Smooth muscle cell of the brain vasculature (primary cell): ENCODE data around the gene ACE.

ENCODE experiments used
- DNase-seq: peaks from one replicate; pipeline ENCODE4 v3.0.0-alpha.2; 2012; ENCODE audit warnings: low read depth, low spot score

ACE gene

DNA sequence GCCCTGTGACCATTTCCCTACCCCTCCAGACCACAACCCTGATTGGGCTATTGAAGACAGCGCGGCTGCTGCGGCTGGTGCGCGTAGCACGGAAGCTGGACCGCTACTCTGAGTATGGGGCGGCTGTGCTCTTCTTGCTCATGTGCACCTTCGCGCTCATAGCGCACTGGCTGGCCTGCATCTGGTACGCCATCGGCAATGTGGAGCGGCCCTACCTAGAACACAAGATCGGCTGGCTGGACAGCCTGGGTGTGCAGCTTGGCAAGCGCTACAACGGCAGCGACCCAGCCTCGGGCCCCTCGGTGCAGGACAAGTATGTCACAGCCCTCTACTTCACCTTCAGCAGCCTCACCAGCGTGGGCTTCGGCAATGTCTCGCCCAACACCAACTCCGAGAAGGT is 58.8 kb downstream of the ACE start:
- no peak for DNase-seq

DNA sequence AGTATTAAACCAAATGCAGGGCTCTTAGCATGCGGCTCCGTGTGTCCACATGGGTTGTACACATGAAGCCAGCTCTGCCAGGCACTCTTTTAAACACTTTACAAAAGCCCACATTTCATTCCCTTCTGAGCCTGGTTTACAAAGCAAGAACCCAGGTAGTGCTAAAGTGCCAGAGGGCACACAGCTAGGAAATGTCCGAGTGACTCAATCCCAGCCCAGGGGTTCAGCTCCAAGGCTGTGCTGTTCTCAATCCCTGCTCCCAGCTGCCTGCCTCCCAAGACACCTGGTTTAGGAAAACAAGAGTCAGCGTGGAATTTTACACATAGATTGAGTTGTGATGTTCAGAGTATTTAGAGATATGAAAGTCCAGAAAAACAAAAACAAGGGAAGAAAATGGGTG is 60.1 kb downstream of the ACE start:
- DNase-seq: no peak

GRCh38 chr17:63537991-63538692 is 61.3 kb downstream of the ACE start:
- DNase-seq: no peak

- no peak for DNase-seq
Measured at GRCh38 chr17:63538693-63539595, 62.1 kb downstream of the ACE start.

- no peak for DNase-seq
Measured at GRCh38 chr17:63540590-63540989, 63.7 kb downstream of the ACE start.

DNA sequence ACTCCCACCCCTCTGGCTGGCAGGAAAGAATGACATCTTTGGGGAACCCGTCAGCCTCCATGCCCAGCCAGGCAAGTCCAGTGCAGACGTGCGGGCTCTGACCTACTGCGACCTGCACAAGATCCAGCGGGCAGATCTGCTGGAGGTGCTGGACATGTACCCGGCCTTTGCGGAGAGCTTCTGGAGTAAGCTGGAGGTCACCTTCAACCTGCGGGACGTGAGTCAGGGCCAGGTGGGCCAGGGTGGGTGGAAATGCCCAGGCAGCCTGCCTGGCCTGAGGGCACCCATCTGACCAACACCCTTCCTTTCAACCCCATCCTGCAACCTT is 65.3 kb downstream of the ACE start:
- DNase-seq: no peak

DNA sequence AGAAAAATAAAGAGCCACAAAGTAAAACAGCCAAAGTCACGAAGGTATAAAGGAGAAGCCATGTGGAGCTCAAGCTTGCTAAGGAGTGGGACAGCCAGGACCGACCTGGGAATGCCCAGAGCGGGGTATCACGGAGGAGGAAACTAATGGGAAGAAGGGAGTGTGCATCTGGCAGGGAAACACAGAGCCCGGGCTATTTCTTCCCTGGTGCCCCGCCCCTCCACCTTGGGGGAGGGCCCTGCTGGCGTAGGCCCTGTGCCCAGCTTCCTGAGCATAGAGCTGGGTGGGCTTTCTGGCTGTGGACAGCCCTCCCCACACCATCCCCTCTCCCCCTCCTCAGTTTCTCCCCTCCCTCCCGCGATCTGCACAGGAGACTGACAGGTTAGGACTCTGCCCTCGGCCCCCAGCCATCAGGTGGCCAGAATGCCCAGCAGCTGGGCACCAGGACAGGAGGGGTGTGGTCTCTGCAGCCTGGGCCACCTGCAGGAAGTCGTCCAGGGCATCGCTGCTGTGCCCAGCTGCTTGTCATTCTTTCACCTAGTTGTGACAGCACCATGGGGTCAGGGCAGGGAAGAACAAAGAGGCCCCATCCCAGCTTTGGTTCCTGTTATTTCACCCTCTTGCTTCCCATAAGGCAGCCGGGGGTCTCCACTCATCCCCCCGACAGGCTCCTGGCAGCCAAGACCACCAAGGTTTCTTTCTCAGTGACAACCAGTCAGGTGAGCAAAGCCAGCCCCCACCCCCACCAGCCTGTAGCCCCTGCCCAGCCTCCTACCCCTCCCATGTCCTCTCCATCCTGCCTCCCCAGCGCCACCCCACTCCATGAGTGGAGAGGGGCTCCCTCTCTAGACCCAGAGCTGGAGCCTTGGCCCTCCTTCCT is 66.3 kb downstream of the ACE start:
- no peak for DNase-seq

GRCh38 chr17:63543822-63544420 is 67.1 kb downstream of the ACE start:
- no peak for DNase-seq

GRCh38 chr17:63544467-63545301 is 67.8 kb downstream of the ACE start:
- DNase-seq: no peak

DNA sequence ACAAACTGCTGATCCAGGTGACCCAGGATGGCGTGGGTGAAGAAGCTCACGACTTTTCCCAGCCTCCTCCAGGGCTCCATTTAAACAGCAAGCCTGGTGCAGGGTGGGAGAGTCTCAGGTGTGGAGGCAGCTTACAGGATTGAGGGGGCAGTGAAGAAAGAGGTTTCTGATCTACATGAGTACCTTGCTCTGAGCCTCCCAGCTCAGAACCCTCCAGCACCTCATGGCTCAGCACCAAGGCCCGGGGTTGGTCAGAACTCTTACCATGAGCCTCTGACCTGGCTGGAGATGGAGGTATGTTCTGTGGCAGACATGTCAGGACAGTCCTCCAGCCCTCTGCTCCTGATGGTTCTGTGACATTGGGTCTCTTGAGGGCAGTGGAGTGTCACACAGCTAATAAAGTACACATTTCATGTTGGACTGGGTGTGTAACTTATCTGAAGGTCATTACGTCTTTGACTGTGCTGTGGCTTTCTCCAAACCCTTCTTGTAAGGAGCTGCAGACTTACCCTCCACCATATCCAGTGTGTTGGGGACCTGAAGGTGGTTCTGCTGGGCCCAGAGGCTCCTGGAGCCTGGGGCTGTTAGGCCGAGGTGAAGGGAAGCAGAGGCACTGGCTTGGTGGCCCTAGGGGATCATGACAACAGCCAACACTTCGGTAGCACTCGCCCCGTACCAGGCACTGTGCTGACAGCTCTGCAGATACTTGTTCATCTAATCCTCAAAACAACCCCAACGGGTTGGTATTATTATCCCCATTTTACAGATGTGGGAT is 69.6 kb downstream of the ACE start:
- no peak for DNase-seq

GRCh38 chr17:63547083-63547523 is 70.2 kb downstream of the ACE start:
- no peak for DNase-seq
